ENCODE data around the gene CLDN15. TPM values are rescaled to one million over a fixed set of nuclear protein-coding genes. Genes with fewer than 3 reads are reported as not detected.
A peak's percentile ranks its signal among the peaks of the same experiment; 100 is the strongest.

CLDN15 gene
- total RNA-seq, 1 experiment from 2014 or later, result 9.7 TPM

DNA sequence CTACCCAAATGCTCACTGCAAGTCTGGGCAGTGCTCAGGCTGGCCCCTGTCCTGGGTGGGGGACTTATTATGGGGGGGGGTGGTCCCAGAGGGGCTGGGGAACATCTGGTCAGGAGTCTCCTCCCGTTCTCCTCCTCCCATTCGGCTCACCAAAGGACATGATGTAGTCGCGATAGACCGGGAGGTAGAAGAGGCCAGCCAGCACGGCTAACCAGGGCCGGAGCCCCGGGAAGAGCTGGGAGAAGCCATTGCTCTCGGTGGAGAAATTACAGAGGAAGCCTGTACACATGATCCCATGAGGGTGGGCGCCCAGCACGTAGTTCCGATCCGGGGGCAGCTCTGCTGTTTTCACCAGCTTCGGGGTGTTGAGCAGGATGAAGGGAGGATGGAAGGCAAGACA, 39.1 kb downstream of the CLDN15 start:
- Histone ChIP-seq H3K27ac (ENCODE audit: insufficient read length, low read depth, low read length) (no peak overlapping the region), H2AFZ (ENCODE audit: low read length) (no peak overlapping the region), H4K8ac (replicated peaks; ENCODE audit: insufficient read length, low read depth, low read length) (no peak overlapping the region), H2BK12ac (ENCODE audit: insufficient read length, low read depth, low read length) (no peak overlapping the region), H2AK5ac (ENCODE audit: insufficient read length, low read length) (no peak overlapping the region), H3K4ac (ENCODE audit: low read depth, low read length) (no peak overlapping the region), H2BK120ac (ENCODE audit: low read depth, low read length, poor library complexity, severe bottlenecking) (no peak overlapping the region), H2BK15ac (ENCODE audit: low read depth, low read length) (no peak overlapping the region), H4K20me1 (ENCODE audit: control insufficient read depth, insufficient read depth, insufficient read length) (no peaks in the 10 kb centered on the region), H3K9me3 (ENCODE audit: control insufficient read depth, low read depth, low read length) (no peaks in the 10 kb centered on the region), H3K56ac (ENCODE audit: insufficient read length, low read depth, low read length) (no peak overlapping the region), H3K23ac (ENCODE audit: insufficient read length, low read depth, low read length) (no peak overlapping the region), H4K91ac (ENCODE audit: insufficient read length, low read depth, low read length) (no peak overlapping the region), H3K79me2 (ENCODE audit: insufficient read depth, low read length) (no peaks in the 10 kb centered on the region), H2BK5ac (ENCODE audit: insufficient read length, low read length) (no peak overlapping the region), H3T11ph (ENCODE audit: low read length) (no peak overlapping the region), H3K14ac (ENCODE audit: insufficient read depth, low read length) (no peak overlapping the region), H3K23me2 (ENCODE audit: insufficient read length, low read depth, low read length, poor library complexity, severe bottlenecking) (peaks cover 3% of the 10 kb centered on the region), H4K5ac (ENCODE audit: insufficient read length, low read depth, low read length) (no peak overlapping the region), H3K79me1 (ENCODE audit: insufficient read depth, low read depth, low read length, poor library complexity, severe bottlenecking) (no peaks in the 10 kb centered on the region), H3K4me1 (ENCODE audit: insufficient read depth, low read length) (no peaks in the 10 kb centered on the region; the same call in 1 of the 2 replicates), H3K27me3 (ENCODE audit: insufficient read depth, low read length) (no peaks in the 10 kb centered on the region), H2BK20ac (ENCODE audit: low read depth, low read length, poor library complexity, severe bottlenecking) (no peak overlapping the region), H3K9ac (ENCODE audit: extremely low read depth, insufficient read length, low read length) (no peak overlapping the region), H3K18ac (ENCODE audit: insufficient read length, low read depth, low read length) (no peak overlapping the region), H3K4me2 (ENCODE audit: insufficient read depth, insufficient read length, low read length) (no peak overlapping the region)
- no peak for DNase-seq
- Mint-ChIP-seq H3K27me3 (ENCODE audit: low read depth) (peaks cover 12% of the 10 kb centered on the region), H3K4me1 (peaks cover 14 to 19% of the 10 kb centered on the region in 2 experiments), H3K27ac (peak overlapping the region in 1 of 3 experiments; percentile 13; a peak in 1 of 7 replicates), H3K36me3 (ENCODE audit: insufficient read depth in 1 of 3, low read depth in 3 of 3) (no peaks in the 10 kb centered on the region), H3K9me3 (no peaks in the 10 kb centered on the region), H3K4me3 (no peak overlapping the region)
- no CpG with 5 or more reads among the region's 14 CpGs for WGBS (ENCODE audit: extremely low coverage, insufficient read length, low lambda C conversion rate)
- TF ChIP-seq, protein P1, sequence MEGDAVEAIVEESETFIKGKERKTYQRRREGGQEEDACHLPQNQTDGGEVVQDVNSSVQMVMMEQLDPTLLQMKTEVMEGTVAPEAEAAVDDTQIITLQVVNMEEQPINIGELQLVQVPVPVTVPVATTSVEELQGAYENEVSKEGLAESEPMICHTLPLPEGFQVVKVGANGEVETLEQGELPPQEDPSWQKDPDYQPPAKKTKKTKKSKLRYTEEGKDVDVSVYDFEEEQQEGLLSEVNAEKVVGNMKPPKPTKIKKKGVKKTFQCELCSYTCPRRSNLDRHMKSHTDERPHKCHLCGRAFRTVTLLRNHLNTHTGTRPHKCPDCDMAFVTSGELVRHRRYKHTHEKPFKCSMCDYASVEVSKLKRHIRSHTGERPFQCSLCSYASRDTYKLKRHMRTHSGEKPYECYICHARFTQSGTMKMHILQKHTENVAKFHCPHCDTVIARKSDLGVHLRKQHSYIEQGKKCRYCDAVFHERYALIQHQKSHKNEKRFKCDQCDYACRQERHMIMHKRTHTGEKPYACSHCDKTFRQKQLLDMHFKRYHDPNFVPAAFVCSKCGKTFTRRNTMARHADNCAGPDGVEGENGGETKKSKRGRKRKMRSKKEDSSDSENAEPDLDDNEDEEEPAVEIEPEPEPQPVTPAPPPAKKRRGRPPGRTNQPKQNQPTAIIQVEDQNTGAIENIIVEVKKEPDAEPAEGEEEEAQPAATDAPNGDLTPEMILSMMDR (conservative IDR thresholded peaks at IDR 0.05), result no peak

All from H9 (cell line).